Ammon's horn (tissue), 1 donor: Measurements from ENCODE around the gene ZNF639.
"Not testable (repeated sequence)": the region's sequence is repeated elsewhere in the genome, so short reads cannot be mapped to it uniquely, and the experiment has no call there.

Experiments
- DNase-seq: peaks from one replicate; pipeline ENCODE4 v3.0.0-alpha.2; 2016; ENCODE audit warnings: low spot score

Gene ZNF639, protein sequence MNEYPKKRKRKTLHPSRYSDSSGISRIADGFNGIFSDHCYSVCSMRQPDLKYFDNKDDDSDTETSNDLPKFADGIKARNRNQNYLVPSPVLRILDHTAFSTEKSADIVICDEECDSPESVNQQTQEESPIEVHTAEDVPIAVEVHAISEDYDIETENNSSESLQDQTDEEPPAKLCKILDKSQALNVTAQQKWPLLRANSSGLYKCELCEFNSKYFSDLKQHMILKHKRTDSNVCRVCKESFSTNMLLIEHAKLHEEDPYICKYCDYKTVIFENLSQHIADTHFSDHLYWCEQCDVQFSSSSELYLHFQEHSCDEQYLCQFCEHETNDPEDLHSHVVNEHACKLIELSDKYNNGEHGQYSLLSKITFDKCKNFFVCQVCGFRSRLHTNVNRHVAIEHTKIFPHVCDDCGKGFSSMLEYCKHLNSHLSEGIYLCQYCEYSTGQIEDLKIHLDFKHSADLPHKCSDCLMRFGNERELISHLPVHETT

GRCh38 chr3:179322286-179323196, at the start of gene ZNF639:
TSS of gene ZNF639 (plus strand) at chr3:179323031. CDS start at chr3:179328294, 5,263 bp downstream.
- peak; percentile 85 for DNase-seq

DNA sequence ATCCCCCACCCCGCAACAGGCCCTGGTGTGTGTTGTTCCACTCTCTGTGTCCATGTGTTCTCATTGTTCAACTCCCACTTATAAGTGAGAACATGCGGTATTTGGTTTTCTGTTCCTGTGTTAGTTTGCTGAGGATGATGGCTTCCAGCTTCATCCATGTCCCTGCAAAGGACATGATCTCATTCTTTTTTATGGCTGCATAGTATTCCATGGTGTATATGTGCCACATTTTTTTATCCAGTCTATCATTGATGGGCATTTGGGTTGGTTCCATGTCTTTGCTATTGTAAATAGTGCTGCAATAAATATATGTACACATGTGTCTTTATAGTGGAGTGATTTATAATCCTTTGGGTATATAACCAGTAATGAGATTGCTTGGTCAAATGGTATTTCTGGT, 48.4 kb upstream of the ZNF639 start:
- DNase-seq: not testable (repeated sequence)

- DNase-seq: no peak
Observed at GRCh38 chr3:179276001-179276400, 46.8 kb upstream of the ZNF639 start.

DNA sequence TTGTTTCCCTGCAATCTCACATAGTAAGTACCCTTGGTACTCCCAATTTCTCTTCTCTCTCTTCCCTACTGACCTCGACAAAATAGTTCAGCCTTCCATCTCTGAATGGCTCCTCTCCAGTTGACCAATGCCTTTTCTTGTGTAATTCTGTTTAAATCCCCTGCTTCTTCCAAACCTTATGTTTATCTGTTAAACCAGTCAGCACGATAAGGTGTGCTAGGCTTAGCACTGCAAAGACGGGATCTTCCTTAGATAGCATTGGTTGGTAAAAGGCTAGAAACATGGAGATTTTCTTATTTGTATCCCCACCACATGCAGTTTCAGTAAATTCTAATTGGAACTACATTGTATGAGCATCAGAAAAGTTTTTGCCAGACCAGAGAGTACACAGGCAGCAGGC, 46.1 kb upstream of the ZNF639 start:
- no peak for DNase-seq

- DNase-seq: no peak
Observed at GRCh38 chr3:179278151-179278550, 44.7 kb upstream of the ZNF639 start.

GRCh38 chr3:179278932-179279693, 43.7 kb upstream of the ZNF639 start:
- no peak for DNase-seq

GRCh38 chr3:179279837-179280236, 43.0 kb upstream of the ZNF639 start:
- no peak for DNase-seq

DNA sequence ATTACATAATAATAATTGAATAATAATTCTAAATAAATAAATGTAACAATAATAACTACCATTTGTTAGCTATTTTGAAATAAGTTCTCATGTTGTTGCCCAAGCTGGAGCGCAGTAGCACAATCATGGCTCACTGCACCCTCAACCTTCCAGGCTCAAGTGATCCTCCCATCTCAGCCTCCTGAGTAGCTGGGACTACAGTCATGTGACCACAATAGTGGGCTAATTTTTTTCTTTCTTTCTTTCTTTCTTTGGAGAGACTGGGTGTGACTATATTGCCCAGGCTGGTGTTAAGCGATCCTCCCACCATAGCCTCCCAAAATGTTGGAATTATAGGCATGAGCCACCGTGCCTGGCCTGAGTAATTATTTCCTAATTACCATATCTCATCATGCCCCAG, 41.0 kb upstream of the ZNF639 start:
- DNase-seq: no peak

DNA sequence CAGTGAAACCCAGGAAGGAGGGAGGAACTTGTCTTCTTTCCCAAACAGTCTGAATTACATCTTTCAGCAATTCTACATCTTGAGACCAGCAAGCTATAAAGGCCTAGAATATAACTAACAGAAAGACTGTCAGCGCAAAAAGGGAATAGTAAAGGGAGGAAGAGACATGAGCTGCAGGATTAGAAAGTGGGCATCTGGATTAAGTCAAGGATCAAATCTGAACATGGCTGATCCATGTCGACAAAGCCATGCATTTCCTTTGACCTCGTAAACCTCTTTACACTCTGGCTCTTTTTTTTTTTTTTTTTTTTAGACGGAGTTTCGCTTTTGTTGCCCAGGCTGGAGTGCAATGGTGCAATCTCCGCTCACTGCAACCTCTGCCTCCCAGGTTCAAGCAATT, 36.5 kb upstream of the ZNF639 start:
- DNase-seq: no peak

GRCh38 chr3:179288845-179289244, 34.0 kb upstream of the ZNF639 start:
- no peak for DNase-seq

GRCh38 chr3:179289295-179289694, 33.5 kb upstream of the ZNF639 start:
- DNase-seq: no peak

- no peak for DNase-seq
Observed at GRCh38 chr3:179292450-179292849, 30.4 kb upstream of the ZNF639 start.

DNA sequence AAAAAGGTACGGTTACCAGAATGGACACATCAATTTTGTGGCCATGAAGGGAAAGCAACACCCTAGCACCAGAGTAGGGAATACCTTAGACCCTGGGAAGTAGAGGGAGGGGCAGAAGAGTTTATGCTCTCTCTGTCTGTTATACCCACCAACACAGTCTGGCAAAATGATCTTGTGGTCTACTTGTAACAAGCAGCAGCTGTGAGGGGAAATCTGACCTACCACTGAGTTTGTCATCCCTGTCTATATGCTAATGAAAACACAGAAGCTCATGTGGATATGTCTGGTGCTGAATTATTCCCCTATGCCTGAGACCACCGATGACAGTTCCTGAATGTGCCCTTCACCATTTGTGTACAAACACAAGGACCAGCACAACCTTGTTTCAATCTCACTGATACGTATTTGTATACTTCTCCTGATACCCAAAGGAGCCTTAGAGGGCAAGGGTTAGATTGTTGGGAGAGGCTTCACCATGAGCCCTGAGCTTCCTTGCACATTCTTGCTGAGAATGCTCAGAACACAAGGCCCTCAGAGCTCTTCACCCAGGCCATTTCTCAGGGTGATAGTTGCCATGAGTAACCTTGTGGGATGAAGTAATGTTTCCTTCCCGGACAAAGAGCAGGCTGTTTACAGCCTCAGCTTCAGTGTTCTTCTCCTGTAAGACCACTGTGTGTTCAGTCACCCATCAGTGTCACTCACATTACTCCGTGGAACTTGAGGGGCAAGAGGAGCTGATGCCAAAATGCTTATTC, 24.7 kb upstream of the ZNF639 start:
- no peak for DNase-seq

- no peak for DNase-seq
Observed at GRCh38 chr3:179299316-179299715, 23.5 kb upstream of the ZNF639 start.

- no peak for DNase-seq
Observed at GRCh38 chr3:179299999-179300613, 22.7 kb upstream of the ZNF639 start.

DNA sequence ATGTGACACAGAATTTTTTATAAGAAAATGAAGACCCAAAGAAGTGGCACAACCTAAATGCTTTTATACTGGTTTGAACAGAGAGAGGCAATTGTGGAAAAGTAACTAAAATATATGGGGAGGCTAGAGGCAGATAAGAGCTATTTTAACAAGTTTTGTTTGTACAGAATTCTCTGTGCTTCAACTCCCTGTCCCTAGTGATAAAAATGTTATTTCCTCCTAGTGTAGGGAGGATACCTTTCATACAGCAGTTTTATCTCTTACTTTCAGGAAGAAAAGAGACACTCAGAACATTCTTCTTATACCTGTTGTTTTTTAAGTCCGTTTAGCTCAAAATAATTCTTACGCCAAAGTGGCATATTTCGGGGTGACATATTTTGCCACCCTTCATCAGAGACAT, 21.2 kb upstream of the ZNF639 start:
- DNase-seq: no peak

- DNase-seq: no peak
Observed at GRCh38 chr3:179302111-179302510, 20.7 kb upstream of the ZNF639 start.

GRCh38 chr3:179304605-179305004, 18.2 kb upstream of the ZNF639 start:
- DNase-seq: no peak

GRCh38 chr3:179307362-179307761, 15.5 kb upstream of the ZNF639 start:
- not testable (repeated sequence) for DNase-seq

- DNase-seq: no peak
Observed at GRCh38 chr3:179308001-179308400, 14.8 kb upstream of the ZNF639 start.
